Measurements from ENCODE around the gene BDKRB1. TPM values are rescaled to one million over a fixed set of nuclear protein-coding genes. Genes with fewer than 3 reads are reported as not detected.

BDKRB1 gene
- total RNA-seq, 1 experiment from 2014 or later = 0.11 TPM

- TF ChIP-seq, protein P1, sequence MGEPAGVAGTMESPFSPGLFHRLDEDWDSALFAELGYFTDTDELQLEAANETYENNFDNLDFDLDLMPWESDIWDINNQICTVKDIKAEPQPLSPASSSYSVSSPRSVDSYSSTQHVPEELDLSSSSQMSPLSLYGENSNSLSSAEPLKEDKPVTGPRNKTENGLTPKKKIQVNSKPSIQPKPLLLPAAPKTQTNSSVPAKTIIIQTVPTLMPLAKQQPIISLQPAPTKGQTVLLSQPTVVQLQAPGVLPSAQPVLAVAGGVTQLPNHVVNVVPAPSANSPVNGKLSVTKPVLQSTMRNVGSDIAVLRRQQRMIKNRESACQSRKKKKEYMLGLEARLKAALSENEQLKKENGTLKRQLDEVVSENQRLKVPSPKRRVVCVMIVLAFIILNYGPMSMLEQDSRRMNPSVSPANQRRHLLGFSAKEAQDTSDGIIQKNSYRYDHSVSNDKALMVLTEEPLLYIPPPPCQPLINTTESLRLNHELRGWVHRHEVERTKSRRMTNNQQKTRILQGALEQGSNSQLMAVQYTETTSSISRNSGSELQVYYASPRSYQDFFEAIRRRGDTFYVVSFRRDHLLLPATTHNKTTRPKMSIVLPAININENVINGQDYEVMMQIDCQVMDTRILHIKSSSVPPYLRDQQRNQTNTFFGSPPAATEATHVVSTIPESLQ (CRISPR knock-in tag; IDR thresholded peaks at IDR 0.05) = no peak
- TF ChIP-seq KAT7 (CRISPR knock-in tag; IDR thresholded peaks at IDR 0.05; ENCODE audit: borderline replicate concordance) (no peak), NR2C2 (CRISPR knock-in tag; IDR thresholded peaks at IDR 0.05) (no peak)
These were observed 51.4 kb downstream of the BDKRB1 start (continued) for GRCh38 chr14:96307434-96307833.

DNA sequence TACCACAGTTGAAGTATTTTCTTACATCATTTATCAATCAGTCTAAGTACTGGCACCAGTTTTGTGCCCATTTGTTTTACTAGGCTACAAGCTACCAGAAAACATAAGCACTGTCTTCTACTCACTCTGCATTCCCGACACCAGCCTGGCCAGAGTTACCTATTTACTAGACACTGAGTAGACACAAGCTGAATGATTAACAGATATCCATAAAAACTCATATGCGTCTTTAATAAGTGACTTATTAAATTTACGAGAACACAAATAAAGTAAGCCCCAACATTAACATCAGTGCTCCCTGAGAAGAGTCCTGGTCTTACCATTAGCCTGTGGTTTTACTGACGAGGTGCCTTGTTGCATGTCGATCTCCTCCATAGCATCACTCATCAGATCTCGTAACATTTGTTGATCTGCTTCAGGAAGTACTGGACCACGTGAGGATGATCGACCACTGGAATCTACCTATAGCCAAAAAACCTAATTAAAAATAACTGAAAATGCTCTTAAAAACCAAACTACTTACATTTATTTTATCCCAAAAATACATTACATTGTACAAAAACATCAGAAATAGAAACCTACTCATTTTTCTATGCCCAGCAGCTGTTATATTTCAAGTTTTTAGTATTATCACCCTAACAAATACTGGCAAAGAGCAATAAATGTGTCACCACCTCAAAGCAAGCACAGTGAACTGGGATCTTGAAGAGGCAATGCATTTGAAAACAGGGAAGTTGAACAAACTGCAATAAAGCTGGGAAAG lies 53.3 kb downstream of the BDKRB1 start:
- ChIA-PET CTCF (interaction anchor here (2.0 to 2.3 kb wide), 2 partner anchors 203 to 209 kb away, joined by 5 to 14 read pairs; no protein-coding TSS in a partner anchor), POLR2A (interaction anchor here (0.5 kb wide), 1 partner anchor 13 kb away, joined by 4 read pairs; no protein-coding TSS in a partner anchor)
- Mint-ChIP-seq H3K4me1 (no peaks in the 10 kb centered on the region; the same call in 1 of the 2 replicates), H3K27ac (no peak overlapping the region), H3K4me3 (no peak overlapping the region), H3K9me3 (no peaks in the 10 kb centered on the region), H3K27me3 (ENCODE audit: low read depth) (no peaks in the 10 kb centered on the region), H3K36me3 (0 out of 2 replicates have a peak, but pooled peaks cover 8% of the 10 kb centered on the region)
- DNase-seq (ENCODE audit: low spot score) (no peak), ATAC-seq (no peak)
- TF ChIP-seq CBFB (CRISPR knock-in tag; IDR thresholded peaks at IDR 0.05; ENCODE audit: low read depth) = no peak
- TF ChIP-seq NFATC4 (CRISPR knock-in tag; IDR thresholded peaks at IDR 0.05) = no peak
- TF ChIP-seq ZNF138 (CRISPR knock-in tag; conservative IDR thresholded peaks at IDR 0.05) = no peak
- TF ChIP-seq NR2C2 (CRISPR knock-in tag; IDR thresholded peaks at IDR 0.05) = no peak
- no peak for TF ChIP-seq RELA (CRISPR knock-in tag; IDR thresholded peaks at IDR 0.05; ENCODE audit: borderline replicate concordance)

- Mint-ChIP-seq H3K36me3 (0 out of 2 replicates have a peak, but pooled peaks cover 8% of the 10 kb centered on the region), H3K9me3 (no peaks in the 10 kb centered on the region), H3K27ac (no peak overlapping the region), H3K27me3 (ENCODE audit: low read depth) (no peaks in the 10 kb centered on the region), H3K4me3 (no peak overlapping the region), H3K4me1 (no peaks in the 10 kb centered on the region; the same call in 1 of the 2 replicates)
- POLR2A ChIA-PET = interaction anchor here (0.5 kb wide), 1 partner anchor 14 kb away, joined by 4 read pairs; no protein-coding TSS in a partner anchor
- no peak for ATAC-seq
- CTCF ChIA-PET = no interaction called here
- no peak for DNase-seq (ENCODE audit: low spot score)
- no peak for TF ChIP-seq NFE2L1 (CRISPR knock-in tag; IDR thresholded peaks at IDR 0.05)
- no peak for TF ChIP-seq IRF2 (CRISPR knock-in tag; IDR thresholded peaks at IDR 0.05; ENCODE audit: borderline replicate concordance, low read depth)
- TF ChIP-seq, protein P1 (CRISPR knock-in tag; IDR thresholded peaks at IDR 0.05) = no peak
- no peak for TF ChIP-seq HMGXB4 (CRISPR knock-in tag; IDR thresholded peaks at IDR 0.05)
- TF ChIP-seq ZNF219 (CRISPR knock-in tag; IDR thresholded peaks at IDR 0.05; ENCODE audit: borderline replicate concordance) = no peak
- no peak for TF ChIP-seq ZNF317 (CRISPR knock-in tag; IDR thresholded peaks at IDR 0.05; ENCODE audit: borderline replicate concordance, low read depth)
- no peak for TF ChIP-seq TP53 (CRISPR knock-in tag; IDR thresholded peaks at IDR 0.05)
- TF ChIP-seq, protein P2, sequence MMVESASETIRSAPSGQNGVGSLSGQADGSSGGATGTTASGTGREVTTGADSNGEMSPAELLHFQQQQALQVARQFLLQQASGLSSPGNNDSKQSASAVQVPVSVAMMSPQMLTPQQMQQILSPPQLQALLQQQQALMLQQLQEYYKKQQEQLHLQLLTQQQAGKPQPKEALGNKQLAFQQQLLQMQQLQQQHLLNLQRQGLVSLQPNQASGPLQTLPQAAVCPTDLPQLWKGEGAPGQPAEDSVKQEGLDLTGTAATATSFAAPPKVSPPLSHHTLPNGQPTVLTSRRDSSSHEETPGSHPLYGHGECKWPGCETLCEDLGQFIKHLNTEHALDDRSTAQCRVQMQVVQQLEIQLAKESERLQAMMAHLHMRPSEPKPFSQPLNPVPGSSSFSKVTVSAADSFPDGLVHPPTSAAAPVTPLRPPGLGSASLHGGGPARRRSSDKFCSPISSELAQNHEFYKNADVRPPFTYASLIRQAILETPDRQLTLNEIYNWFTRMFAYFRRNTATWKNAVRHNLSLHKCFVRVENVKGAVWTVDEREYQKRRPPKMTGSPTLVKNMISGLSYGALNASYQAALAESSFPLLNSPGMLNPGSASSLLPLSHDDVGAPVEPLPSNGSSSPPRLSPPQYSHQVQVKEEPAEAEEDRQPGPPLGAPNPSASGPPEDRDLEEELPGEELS (CRISPR knock-in tag; IDR thresholded peaks at IDR 0.05) = no peak
- TF ChIP-seq, protein P3, sequence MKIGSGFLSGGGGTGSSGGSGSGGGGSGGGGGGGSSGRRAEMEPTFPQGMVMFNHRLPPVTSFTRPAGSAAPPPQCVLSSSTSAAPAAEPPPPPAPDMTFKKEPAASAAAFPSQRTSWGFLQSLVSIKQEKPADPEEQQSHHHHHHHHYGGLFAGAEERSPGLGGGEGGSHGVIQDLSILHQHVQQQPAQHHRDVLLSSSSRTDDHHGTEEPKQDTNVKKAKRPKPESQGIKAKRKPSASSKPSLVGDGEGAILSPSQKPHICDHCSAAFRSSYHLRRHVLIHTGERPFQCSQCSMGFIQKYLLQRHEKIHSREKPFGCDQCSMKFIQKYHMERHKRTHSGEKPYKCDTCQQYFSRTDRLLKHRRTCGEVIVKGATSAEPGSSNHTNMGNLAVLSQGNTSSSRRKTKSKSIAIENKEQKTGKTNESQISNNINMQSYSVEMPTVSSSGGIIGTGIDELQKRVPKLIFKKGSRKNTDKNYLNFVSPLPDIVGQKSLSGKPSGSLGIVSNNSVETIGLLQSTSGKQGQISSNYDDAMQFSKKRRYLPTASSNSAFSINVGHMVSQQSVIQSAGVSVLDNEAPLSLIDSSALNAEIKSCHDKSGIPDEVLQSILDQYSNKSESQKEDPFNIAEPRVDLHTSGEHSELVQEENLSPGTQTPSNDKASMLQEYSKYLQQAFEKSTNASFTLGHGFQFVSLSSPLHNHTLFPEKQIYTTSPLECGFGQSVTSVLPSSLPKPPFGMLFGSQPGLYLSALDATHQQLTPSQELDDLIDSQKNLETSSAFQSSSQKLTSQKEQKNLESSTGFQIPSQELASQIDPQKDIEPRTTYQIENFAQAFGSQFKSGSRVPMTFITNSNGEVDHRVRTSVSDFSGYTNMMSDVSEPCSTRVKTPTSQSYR (CRISPR knock-in tag; IDR thresholded peaks at IDR 0.05) = no peak
- TF ChIP-seq SMAD4 (CRISPR knock-in tag; IDR thresholded peaks at IDR 0.05) = no peak
- TF ChIP-seq IRF1 (CRISPR knock-in tag; IDR thresholded peaks at IDR 0.05) = no peak
- TF ChIP-seq JAZF1 (CRISPR knock-in tag; IDR thresholded peaks at IDR 0.05) = no peak
- TF ChIP-seq SOX15 (CRISPR knock-in tag; IDR thresholded peaks at IDR 0.05) = no peak
- TF ChIP-seq ZBTB21 (CRISPR knock-in tag; IDR thresholded peaks at IDR 0.05; ENCODE audit: borderline replicate concordance) = no peak
These were observed 53.9 kb downstream of the BDKRB1 start for GRCh38 chr14:96309896-96310330.

Data from WTC11 (cell line).